Measurements from ENCODE around the gene IL1RAPL1.

The IL1RAPL1 gene

DNA sequence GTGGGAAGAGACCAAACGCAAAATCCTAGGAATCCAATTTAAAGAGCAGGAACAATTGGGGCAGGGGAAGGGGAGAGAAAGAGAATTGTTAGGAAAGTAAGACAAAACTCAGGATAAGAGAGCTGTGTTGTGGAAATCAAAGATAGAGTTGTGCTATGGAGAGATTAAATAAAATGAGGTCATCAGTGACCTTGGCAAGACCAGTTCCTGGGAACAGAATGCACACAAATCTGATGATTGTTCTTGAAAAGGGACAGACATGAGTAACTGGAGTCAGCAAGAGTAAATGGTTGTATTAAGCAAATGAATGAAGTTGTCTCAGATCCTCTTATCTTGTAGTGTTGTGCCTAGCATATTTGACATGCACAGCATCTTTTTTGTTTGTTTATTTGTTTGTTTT lies 267.4 kb downstream of the IL1RAPL1 start:
- DNase-seq (ENCODE audit: low read depth) = no peak
- no peak overlapping the region for H3K4me3 ChIP-seq (ENCODE audit: low read length)
- TF ChIP-seq, protein P1, sequence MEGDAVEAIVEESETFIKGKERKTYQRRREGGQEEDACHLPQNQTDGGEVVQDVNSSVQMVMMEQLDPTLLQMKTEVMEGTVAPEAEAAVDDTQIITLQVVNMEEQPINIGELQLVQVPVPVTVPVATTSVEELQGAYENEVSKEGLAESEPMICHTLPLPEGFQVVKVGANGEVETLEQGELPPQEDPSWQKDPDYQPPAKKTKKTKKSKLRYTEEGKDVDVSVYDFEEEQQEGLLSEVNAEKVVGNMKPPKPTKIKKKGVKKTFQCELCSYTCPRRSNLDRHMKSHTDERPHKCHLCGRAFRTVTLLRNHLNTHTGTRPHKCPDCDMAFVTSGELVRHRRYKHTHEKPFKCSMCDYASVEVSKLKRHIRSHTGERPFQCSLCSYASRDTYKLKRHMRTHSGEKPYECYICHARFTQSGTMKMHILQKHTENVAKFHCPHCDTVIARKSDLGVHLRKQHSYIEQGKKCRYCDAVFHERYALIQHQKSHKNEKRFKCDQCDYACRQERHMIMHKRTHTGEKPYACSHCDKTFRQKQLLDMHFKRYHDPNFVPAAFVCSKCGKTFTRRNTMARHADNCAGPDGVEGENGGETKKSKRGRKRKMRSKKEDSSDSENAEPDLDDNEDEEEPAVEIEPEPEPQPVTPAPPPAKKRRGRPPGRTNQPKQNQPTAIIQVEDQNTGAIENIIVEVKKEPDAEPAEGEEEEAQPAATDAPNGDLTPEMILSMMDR (conservative IDR thresholded peaks at IDR 0.05; ENCODE audit: low read length) = no peak

DNA sequence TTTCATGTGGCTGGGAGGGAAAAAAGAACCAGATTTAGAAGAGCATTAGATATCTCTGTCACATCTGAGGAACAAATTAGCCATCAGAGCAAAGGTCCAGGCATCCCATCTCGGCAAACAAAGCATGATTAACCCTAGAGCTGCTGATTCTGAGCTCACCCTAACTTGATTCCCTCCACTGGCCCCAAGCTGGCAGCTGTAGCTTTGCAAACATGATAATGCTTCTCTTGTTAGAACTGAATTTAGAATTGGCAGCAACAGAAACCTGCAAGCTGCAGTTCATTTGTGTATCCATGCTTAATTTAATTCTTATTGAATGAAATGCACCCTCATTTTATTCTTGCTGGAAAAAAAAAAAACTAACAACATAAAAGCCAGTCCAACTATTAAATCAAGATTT lies 289.2 kb downstream of the IL1RAPL1 start:
- TF ChIP-seq, protein P1 (conservative IDR thresholded peaks at IDR 0.05; ENCODE audit: low read length) = no peak
- DNase-seq (ENCODE audit: low read depth) = no peak
- no peak overlapping the region for H3K4me3 ChIP-seq (ENCODE audit: low read length)

DNA sequence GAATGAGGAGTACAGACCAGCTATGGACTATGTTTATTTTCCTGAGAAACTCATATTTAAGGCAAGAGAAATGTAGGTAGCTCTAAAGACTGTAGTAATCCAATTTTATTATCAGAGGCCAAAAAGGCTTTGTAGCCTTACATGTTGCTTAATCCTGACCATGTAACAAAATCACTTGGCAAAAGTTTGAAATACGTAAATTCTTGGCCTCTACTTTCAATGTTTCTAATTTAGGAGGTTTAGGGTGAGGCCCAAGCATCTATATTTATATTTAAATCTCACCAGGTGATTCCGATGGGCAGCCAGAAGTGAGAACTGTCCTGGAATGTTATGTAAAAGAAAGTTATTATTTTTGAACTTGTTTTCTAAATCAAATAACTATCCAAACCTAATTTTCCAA lies 289.7 kb downstream of the IL1RAPL1 start:
- no peak for DNase-seq (ENCODE audit: low read depth)
- H3K4me3 ChIP-seq (ENCODE audit: low read length) = no peak overlapping the region
- TF ChIP-seq, protein P1 (conservative IDR thresholded peaks at IDR 0.05; ENCODE audit: low read length) = no peak

DNA sequence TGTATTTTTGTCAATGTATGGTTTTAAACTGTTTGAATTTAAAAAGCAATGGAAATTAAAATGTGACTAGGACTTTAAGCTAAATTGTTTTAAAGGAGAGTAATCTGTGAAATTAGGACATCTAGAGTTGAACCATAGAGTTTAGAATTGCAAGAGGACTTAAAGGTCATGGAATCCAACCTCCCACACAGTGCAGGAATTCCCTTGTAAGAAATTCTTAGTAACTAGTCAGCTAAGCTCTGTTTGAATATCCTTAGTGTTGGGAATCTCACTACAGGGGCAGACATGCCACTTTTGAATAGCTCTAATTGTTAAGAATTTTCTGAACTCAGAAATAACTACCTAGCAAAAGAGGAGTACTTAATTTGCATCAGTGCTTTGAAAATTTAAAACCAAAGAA lies 292.9 kb downstream of the IL1RAPL1 start:
- TF ChIP-seq, protein P1 (conservative IDR thresholded peaks at IDR 0.05; ENCODE audit: low read length) = no peak
- DNase-seq (ENCODE audit: low read depth) = no peak
- H3K4me3 ChIP-seq (ENCODE audit: low read length) = no peak overlapping the region

DNA sequence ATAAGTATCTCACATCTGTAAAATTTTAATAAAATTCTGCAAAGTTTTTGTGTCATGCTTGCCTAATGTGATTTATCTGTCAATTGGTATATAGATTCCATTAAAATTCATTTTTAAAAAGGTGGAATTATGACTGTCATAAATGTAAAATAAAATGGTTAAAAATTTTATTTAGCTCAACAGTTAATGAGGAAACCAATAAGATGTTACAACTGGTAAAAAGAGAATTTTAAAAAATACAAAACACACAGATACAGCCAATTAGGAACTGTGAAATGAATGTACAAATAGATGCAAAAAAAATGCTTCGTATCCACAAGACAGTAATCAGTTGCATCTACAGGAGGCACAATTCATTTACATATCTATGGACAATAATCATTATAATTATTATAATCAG lies 297.6 kb downstream of the IL1RAPL1 start:
- no peak overlapping the region for H3K4me3 ChIP-seq (ENCODE audit: low read length)
- TF ChIP-seq, protein P1 (conservative IDR thresholded peaks at IDR 0.05; ENCODE audit: low read length) = no peak
- DNase-seq (ENCODE audit: low read depth) = no peak

DNA sequence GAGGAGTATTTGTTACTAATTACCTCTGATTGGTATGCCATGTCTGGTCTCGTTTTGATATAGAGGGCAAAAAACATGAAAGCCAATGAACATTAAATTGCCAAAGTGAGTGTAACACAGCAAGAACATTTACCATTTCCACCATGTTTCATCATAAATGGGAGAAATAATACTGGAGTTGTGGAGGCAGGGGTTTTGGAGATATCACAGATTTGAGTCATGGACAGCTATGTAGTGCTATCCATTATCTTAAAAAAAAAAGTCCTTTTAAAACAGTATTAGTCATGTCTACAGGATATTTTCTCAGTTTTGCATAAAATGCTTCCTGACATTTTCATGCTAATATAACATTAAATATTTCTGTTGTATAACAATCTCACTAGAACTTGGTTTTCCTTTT lies 301.2 kb downstream of the IL1RAPL1 start:
- H3K4me3 ChIP-seq (ENCODE audit: low read length) = no peak overlapping the region
- DNase-seq (ENCODE audit: low read depth) = no peak
- TF ChIP-seq, protein P1 (conservative IDR thresholded peaks at IDR 0.05; ENCODE audit: low read length) = no peak

DNA sequence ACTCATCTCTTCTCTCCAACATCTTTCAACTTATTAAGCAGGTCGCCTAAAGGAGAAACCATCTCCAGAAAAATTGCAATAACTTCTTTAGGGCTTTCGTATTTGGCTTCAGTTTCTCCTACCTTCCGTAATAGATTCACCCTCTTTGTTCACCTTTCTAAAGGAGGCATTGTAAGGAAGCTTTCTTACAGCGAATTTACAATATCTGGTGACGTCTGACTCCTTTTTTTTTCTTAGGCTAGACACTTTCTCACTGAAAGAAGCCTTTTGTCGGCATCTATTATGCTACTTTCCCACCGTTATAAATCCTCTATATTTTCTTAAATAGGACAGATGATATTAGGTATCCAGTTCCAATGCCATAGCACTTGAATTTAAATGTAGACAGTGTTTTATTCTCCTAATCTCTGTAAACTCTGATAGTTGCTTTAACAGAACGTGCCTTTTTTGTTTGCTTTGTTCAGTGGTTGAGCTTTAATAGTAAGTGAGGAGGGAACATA lies 302.4 kb downstream of the IL1RAPL1 start:
- H3K4me3 ChIP-seq (ENCODE audit: low read length) = no peak overlapping the region
- no peak for DNase-seq (ENCODE audit: low read depth)
- TF ChIP-seq, protein P1 (conservative IDR thresholded peaks at IDR 0.05; ENCODE audit: low read length) = no peak

All from AG10803 (cell line).